ENCODE data around the gene TMEM170B.

TMEM170B gene, protein sequence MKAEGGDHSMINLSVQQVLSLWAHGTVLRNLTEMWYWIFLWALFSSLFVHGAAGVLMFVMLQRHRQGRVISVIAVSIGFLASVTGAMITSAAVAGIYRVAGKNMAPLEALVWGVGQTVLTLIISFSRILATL

DNA sequence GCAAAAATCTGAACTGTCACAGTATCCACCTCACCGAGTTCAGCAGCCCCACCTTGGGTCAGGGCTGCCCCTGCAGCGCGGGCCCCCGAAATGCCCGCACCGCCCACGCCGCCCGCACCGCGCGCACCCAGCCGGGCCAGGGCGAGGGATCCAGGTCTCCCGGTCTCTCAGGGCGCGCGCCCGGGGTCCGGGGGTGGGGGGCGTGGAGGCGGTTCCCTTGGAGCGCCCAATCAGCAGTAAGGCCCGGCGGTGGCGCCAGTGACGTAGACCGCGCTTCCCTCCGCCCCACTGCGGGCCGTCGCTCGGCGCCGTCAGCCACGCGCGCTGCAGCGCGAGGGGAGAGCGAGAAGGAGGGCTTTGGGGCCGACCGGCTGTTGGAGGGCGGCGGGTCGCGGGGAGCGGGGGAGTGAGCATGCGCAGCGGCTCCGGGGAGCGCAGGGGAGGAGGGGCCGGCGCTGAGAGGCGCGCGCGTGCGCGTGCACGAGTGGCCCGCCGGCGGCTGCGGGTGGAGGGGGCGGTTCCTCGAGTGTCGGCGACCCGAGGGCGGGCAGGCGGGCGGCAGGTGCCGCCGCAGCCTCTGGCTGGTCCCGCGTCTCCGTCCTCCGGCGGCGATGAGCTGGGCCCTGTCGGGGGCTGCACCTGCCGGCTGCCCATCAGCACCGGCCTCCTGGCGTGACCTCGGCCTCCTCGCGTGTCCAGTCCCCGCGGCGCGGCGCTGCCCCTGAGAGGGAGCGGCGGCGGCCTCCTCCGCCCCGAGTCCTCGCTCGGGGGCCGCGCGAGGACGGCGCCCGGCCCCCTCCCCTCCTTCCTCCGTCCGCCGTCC is at the start of gene TMEM170B:
Gene TMEM170B, plus strand, starts transcription at position 521 of the 823 bp plus-strand sequence. CDS start 529 bp downstream, outside the sequence.
- peak; percentile 83 for DNase-seq

DNA sequence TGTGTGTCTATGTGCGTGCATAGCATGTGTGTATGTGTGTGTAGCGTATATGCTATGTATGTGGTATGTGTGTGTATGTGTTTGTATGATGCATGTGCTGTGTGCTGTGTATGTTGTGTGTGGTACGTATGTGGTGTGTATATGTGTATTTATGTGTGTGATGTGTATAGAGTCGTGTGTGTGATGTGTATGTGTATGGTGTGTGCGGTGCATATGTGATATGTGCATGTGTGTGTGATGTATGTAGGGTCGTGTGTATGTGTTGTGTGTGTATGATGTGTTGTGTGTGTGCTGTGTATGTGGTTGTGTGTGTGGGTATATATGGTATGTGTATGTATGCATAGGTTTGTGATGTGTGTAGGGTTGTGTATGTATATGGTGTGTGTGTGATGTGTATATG is 46.6 kb upstream of the TMEM170B start:
- no peak for DNase-seq

DNA sequence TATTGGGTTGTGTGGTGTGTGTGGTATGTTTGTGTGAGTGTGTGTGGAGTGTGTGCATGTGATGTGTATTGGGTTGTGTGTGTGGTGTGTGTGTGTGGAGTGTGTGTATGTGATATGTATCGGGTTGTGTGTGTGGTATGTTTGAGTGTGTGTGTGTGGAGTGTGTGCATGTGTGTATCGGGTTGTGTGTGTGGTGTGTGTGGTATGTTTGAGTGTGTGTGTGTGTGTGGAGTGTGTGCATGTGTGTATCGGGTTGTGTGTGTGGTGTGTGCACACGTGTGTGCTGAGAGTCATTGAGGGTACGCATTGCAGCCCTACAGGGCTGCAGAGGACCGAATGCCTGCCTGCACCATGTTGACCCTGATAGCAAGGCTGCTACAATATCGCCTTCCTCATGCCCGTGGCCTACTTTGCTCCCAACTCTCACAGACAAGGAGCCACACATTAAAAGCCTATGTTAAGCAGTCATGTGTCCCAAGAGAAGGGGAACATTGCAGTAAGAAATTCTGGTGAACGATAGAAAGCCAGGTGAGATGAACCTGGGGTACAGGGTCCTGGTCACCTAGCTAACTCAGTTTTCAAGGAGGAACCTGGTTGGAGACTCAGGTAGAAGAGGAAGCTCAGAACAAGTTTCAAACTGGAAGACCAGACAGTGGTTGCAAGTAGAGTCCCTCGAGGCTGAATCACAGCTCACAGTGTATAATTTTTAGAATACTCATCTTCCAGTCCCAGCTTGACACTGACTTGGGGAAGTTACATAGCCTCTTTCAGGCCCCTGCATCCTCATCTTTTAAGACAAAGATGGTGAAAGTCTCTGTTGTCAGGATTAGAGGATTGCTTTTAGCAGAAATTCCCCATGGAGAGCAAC is 45.7 kb upstream of the TMEM170B start:
- no peak for DNase-seq

DNA sequence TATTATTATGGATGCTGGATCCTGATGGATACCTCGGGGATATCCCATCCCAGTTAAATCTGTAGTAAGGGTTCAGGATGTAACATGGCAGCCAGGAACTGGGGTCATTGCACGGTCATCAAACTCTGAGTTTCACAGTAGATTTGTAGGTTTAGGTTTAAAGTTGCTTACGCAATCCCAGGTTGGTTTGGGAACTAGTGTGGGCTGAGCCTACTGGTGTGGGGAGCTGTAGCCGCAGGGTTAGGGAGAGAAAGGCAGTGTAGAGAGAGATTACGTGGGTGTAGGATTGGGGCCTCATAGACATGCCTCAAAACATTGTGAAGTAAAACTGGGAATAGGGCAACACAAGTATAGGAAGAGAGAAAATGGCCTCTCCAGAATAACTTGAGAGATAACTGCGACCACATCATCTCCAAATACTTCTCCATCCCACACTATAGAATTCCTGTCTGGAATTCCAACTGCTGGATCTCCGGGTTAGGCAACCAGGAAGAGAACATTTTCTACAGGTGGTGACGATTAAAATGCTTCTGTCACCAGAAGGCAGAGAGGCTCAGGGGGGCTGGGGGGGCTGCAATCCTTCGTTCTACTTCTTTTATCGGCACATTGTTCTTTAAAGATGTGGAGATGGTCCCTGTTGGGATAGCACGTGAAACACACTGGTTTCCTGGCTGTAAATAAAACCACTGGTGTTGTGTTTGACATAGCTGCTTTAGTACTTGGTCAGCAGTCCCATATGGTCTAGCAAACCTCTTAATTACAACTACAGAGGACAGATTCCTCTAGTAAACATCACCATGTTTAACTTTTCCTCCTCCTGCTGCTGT is 44.9 kb upstream of the TMEM170B start:
- DNase-seq, result no peak

DNA sequence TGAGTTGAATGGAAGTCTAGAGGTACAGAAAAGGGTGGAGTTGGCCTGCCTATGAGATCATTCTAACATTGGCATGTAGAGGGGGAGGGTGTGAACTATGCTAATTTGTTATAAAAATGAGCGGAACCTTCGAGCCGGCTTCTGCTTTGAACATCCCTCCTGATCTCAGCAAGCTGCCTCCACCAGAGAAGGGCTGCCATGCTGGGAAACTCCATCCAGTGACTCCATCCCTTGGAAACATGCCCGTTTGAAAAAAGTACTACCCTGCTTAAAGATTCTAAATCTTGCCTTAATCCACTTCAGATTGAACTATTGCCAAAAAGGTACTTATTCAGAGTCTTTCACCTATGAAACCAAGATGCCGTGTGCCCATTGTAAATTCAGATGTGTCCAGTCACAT is 43.6 kb upstream of the TMEM170B start:
- no peak for DNase-seq

DNA sequence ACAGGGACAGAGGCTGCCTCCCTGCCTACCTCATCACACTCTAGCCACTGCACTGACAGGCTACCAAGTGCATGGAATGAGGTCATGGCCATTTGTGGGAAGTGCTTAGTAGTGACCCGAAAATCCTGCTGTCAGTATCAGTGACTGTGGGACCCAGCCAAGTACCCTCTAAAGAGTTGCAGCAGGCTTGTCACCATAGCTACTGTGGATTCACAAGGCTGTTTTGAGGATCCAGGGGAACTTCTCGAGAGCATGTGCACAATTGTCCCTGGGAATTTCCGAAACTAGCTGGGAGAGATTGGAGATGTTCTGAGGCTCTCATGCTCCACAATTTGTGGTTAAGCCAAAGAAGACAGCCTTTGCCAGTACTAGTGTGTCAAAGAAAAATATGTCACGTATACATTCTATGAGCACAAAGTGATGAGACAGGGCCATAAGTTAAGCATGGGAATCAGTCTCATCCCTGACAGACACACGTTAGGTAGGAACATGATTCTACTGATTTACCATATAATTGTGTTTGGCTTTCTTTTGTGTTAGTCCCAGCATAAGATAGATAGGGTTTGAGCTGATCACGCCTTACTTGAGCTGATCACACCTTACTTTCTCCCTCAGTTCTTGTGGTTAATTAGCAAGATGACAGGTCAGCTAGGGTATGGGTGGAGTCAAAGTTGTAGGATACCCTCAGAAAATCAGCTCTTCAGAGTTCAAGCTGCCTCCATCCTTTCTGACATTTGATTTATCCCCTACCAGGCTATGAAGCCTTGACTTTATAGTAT is 42.6 kb upstream of the TMEM170B start:
- DNase-seq, result no peak

DNA sequence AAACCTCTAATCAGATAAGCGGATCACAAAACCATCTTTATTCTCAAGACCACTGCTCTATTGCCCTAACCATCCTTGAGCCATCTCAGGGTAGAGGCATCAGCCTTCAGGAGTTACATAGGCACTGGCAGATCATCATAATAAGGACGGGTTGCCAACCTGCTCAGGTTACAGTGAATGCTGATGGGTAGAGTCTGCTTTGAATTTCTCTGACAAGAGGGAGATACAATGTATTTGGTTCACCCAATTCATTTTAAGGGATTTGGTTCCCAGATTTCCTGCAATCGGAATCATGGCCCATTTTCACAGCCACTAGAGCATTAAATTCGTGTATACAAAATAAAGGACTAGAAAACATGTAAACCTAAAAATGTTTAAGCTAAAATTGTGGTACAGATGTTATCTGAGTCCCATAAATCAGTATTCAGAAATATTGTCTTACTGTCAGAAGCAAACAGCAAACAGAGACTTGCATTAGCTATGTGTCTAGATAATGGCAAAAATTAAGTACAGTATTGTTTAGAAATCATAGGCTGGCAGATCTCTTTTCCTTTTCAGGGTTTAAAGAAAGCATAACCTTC is 41.9 kb upstream of the TMEM170B start:
- DNase-seq, result peak; percentile 48

DNA sequence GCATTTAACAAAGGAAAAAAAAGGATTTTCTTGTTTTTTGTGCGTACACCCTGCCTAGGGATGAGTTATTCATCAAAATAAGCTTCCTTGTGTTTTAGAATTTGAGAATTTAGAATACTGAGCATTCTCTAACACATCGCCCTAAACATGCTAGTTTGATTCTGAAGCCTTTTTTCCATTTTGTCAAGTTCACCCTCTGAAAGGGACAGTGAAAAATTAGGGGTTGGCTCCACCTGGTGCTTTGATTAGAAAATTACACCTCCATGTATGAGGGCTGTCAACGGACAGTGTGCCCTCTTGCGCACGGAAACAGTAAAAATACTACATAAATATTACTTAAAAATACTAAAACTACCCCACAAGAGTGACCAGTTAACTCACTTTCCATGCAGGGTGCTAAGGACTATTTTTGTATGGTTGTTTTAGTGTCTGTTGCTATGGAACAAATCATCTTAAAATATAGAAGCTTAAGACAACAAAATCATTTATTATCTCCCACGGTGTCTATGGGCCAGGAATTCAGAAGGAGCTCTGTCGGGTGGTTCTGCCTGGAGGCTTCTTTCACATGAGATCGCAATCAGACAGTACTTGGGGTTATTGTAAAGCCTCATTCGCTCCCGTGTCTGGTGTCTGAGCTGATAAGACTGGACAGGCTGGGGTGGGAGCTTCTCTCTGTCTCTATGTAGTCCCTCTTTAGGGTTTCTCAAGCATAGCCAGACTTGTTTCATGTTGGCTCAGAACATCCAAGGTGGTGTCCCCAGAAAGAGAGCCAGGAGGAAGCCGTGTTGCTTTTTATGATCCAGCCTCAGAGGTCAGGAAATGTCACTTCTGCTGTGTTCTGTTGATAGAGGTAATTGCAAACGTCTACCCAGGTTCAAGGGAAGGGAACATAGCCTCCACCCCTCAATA is 41.1 kb upstream of the TMEM170B start:
- peak; percentile 94 for DNase-seq

DNA sequence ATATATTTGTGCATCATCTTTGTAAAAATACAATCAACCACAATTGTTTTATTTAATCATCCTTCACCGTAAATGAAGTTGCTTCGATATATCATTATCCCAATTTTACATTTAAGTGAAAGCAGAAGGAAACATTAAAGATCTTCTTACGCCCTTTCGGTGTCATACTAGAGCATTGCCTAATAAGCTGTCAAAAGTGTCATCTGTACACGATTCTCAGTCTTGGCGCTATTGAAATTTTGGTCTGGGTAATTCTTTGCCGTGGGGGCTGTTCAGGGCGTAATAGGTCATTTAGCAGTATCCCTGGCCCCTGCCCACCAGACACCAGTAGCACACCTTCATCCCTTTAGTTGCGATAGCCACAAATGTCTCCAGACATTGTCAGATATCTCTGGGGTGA is 40.4 kb upstream of the TMEM170B start:
- DNase-seq, result no peak

DNA sequence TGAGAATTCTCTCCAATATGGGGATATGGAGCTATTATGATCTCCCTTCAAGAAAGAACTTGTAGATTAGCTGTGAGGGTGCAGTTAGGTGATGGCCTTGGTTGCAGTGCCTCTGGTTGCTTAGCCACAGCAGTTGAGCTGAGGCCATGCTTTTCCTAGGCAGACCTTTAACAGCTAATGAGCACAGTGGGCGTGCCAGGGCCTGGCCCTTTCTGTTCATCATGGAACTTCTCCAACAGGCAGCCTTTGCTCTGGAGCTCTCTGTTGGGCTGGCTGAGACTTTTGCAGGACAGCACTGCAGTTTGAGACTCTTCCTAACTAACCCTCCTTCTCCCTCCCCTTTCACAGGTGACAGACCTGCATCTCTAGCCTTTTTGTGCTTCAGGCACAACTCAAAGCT is 39.7 kb upstream of the TMEM170B start:
- no peak for DNase-seq

DNA sequence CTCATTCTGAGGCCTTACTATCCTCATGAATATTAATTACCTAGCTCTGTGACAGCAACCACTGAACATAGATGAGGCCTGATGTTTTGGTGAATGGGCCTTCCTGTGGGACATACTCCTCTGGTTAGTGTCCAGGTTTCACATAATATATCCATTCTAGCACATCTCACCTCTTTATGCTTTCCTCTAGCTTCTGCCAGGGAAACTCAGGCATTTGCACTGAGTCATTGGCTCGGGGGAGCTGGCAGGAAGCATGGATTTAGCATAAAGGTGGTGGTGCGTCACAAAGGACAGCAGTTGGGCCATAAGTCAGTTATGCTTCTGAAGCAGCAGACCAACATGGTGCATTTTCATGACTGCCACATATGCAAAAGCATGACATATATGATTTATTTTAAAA is 37.5 kb upstream of the TMEM170B start:
- no peak for DNase-seq

DNA sequence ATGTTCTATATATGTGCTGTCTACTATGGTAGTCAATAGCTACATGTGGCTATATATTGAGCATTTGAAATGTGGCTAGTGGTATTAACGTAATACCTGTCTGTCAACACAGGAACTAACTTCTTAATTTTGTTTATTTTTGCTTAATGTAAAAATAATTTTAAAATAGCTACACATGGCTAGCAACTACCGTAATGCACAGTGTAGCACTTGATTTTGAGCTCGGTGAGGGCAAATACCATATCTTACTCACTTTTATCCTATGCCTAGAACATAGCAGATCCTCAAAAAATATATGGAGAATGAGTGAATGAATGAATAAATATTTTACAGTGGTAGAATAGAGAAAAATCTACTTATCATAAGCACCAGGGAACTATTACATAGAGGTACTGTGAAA is 28.1 kb upstream of the TMEM170B start:
- no peak for DNase-seq

DNA sequence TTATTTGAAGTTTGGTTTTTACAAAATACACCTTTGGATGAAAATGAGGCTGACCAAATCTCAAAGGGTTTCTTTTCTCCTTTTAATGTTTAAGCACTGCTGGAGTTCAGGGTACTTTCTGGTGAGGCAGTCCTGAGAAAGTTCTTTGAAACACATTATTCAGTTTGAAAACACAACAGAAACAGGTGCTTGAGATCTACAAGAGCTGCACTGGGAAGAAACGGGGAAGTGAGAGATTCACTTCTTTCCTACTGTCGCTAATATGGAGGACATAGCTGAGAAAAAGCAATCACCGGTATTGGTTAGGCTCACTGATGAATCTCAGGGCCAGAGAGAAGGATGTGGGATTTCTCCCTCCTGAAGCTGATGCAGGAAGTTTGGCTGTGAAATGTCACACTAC is 22.9 kb upstream of the TMEM170B start:
- no peak for DNase-seq

DNA sequence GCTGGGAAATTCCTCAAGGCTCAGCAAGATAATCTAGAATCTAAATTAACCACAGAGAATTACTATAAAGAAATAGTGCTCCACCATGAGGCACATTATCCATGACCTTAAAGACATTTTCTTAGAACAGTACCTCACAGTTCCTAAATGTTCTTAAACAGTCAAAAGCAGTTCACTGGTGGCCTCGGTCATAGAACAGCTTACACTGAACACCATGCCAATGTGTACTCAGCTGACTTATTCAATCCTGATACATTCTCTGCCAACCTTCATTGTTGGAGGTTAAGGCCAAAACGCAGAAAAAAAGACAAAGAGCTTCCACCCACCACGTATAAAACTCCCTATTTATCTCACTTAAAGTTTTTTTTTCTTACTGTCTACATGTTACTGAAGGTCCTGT is 21.8 kb upstream of the TMEM170B start:
- no peak for DNase-seq

DNA sequence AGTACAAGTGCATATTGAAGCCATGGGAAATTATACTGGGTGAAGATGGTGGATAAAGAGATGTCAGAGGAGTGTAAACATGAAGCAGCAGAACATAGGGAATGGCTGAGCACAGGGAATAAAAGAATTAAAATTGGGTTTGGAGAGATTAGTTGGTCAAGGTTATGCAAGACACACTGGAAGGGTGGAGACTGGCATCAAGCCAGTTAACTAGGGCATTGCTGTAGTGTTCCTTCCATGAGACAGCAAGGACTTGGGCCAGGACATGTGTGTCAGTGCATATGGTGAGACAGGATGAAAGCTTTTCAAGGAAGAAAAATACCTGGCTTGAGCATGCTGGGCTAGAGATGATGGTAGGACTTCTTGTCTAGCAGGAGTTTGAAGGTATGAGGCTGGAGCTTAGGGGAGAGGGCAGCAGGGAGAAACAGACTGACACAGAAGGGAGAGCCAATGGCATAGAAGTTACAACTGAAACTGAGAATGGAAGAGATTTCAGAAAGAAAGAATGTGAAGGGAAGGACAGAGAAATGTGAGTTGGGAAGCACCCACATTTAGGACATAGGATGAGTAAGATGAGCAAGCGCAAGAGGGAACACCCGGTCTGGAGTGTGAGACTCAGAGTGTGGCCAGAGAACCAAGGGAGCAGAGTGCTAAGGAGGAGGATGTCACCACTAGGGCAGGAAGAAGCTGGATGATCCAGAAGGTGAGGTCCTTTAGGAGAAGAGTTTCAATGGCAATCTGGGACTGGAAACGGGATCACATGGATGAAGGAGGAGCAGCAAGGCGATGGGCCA is 14.5 kb upstream of the TMEM170B start:
- no peak for DNase-seq

DNA sequence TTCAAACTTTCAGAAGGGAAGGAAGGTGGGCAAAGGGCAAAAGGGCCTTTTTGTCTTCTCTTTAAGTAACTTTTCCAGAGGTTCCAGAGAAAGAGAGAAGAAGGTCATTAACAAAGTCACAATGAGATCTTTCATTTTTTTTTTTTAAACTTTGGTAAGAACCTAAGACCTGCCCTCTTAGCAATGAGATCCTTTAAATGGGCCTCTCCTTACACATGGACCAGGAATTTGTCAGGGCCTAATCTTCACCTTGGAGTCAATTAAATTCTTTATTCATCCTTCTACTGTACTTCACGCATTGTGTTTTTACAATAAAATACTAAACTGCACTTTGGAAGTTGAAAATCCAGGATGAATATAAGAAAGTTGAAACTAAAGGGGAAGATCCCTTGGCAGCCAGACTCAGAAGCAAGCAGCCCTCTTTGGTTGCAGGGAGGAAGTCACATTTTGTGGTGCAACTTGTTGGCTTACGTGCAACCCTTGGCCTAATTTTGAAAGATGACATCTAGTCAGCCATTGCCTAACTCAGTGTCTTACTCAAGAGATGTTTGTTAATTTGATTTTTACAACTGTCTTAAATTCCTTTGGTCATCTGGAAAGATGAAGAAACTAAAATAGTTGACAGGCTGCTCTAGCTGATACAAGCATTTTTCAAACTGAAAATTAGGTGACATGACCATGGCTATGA is 11.9 kb upstream of the TMEM170B start:
- DNase-seq, result no peak

DNA sequence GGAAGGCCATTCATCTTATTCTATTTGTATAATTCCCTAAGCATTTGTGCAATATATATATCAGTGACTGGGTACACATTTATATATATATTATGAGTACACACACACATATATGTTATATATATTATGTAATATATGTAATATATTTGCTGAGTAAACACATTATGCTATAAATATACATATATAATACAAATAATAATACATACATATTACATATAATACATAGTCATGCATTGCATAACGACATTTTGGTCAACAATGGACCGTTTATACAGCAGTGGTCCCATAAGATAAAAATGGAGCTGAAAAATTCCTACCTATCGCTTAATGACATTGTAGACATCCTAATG is 11.4 kb upstream of the TMEM170B start:
- no peak for DNase-seq

DNA sequence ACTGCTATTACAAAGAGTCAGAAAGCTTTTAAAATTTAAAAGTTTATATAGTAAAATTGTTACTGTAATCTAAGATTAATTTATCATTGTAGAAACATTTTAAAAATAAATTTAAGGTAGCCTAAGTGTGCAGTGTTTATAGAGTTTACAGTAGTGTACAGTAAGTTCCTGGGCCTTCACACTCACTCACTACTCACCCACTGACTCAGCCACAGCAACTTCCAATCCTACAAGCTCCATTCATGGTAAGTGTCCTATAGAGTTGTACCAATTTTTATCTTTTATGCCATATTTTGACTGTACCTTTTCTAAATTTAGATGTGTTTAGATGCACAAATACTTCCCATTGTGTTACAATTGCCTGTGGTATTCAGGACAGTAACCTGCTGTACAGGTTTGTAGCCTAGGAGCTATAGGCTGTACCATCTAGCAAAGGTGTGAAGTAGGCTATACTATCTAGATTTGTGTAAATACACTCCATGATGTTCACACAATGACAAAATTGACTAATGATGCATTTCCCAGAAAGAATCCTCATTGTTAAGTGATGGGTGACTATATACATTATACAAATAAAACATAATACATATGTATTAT is 10.2 kb upstream of the TMEM170B start:
- no peak for DNase-seq

DNA sequence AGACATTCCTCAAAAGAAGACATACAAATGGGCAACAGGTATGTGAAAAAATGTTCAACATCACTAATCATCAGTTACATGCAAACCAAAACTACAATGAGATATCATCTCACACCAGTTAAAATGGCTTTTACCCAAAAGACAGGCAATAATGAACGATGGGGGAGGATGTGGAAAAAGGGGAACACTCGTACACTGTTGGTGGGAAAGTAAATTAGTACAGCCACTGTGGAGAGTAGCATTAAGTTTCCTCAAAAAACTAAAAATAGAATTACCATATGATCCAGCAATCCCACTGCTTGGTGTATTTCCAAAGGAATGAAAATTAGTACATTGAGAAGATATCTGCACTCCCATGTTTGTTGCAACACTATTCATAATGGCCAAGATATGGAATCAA is 8.6 kb upstream of the TMEM170B start:
- no peak for DNase-seq
